ENCODE measurements around the gene IGSF1.

IGSF1 gene

GRCh38 chrX:131298036-131298435 is 8.9 kb upstream of the IGSF1 start:
- no peak overlapping the region for H3K27ac ChIP-seq
- no peak for TF ChIP-seq CTCF (conservative IDR thresholded peaks at IDR 0.05)
- no peak for TF ChIP-seq ZFX (IDR thresholded peaks at IDR 0.05)

- H3K27ac ChIP-seq = no peak overlapping the region
- no peak for TF ChIP-seq ZFX (IDR thresholded peaks at IDR 0.05)
- no peak for TF ChIP-seq CTCF (conservative IDR thresholded peaks at IDR 0.05)
Measured at GRCh38 chrX:131289527-131289926, 421 bp upstream of the IGSF1 start.

GRCh38 chrX:131288188-131288587 is 918 bp downstream of the IGSF1 start:
- no peak overlapping the region for H3K27ac ChIP-seq
- no peak for TF ChIP-seq ZFX (IDR thresholded peaks at IDR 0.05)
- no peak for TF ChIP-seq CTCF (conservative IDR thresholded peaks at IDR 0.05)

- TF ChIP-seq CTCF (conservative IDR thresholded peaks at IDR 0.05) (no peak), ZFX (IDR thresholded peaks at IDR 0.05) (no peak)
Measured at GRCh38 chrX:131287560-131288179, 1.4 kb downstream of the IGSF1 start.

GRCh38 chrX:131279617-131280016 is 9.5 kb downstream of the IGSF1 start:
- no peak for TF ChIP-seq ZFX (IDR thresholded peaks at IDR 0.05)
- no peak for TF ChIP-seq CTCF (conservative IDR thresholded peaks at IDR 0.05)
- no peak overlapping the region for H3K27ac ChIP-seq

More at GRCh38 chrX:131287560-131288179, 1.4 kb downstream of the IGSF1 start:
- no peak overlapping the region for H3K27ac ChIP-seq

GRCh38 chrX:131279197-131279596 is 9.9 kb downstream of the IGSF1 start:
- TF ChIP-seq ZFX (IDR thresholded peaks at IDR 0.05) = no peak
- no peak for TF ChIP-seq CTCF (conservative IDR thresholded peaks at IDR 0.05)
- no peak overlapping the region for H3K27ac ChIP-seq

- no peak for TF ChIP-seq CTCF (conservative IDR thresholded peaks at IDR 0.05)
- TF ChIP-seq ZFX (IDR thresholded peaks at IDR 0.05) = no peak
- H3K27ac ChIP-seq = no peak overlapping the region
Measured at GRCh38 chrX:131277543-131278136, 11.5 kb downstream of the IGSF1 start.

Data from C4-2B (cell line).